IMR-90 (cell line): Measurements from ENCODE around the gene RANBP9. TPM values are rescaled to one million over a fixed set of nuclear protein-coding genes. Genes with fewer than 3 reads are reported as not detected.

Source experiments
- ATAC-seq: fragments of 200-7000 bp; cut with Tn5 transposase; 2 replicates; pipeline ENCODE4 v1.9.1; 2020; ENCODE audit warnings: low read depth, mild to moderate bottlenecking, moderate library complexity
- BruUV-seq: library from RNA; stranded (reverse); fragments of 400-500 nt; replicated peaks from 2 replicates; lab custom pipeline; 2021; lab: Mats Ljungman, UMichigan
- CTCF ChIA-PET: fragments of 300-600 bp; formaldehyde crosslinking; extraction: SDS; loops from one replicate; lab custom pipeline; 2021; ENCODE audit warnings: antibody characterized with exemption; lab: Yijun Ruan, JAX
- POLR2A ChIA-PET: fragments of 300-600 bp; sonication (Branson Sonifier 250); formaldehyde crosslinking; loops from one replicate; lab custom pipeline; 2022; ENCODE audit warnings: antibody characterized with exemption; ENCODE audit not compliant: unreplicated experiment; lab: Charles Lee
- DNase-seq: peaks from one replicate; pipeline ENCODE4 v3.0.0; 2013
- H2AFZ ChIP-seq: replicated peaks from 2 replicates; pipeline ENCODE3; 2013; ENCODE audit warnings: low read length, mild to moderate bottlenecking; ENCODE audit not compliant: poor library complexity
- H2AK5ac ChIP-seq: 2 replicates; pipeline ENCODE4 v1.6.1; 2013; ENCODE audit warnings: low read depth, low read length, inconsistent platforms
- H2AK9ac ChIP-seq: replicated peaks from 2 replicates; pipeline ENCODE3; 2013; ENCODE audit warnings: mild to moderate bottlenecking, low read depth, low read length, moderate library complexity; ENCODE audit not compliant: poor library complexity
- H2BK120ac ChIP-seq: 2 replicates; pipeline ENCODE4 v1.6.1; 2013; ENCODE audit warnings: low read depth, low read length, inconsistent platforms
- H2BK15ac ChIP-seq: 3 replicates; pipeline ENCODE4 v1.6.1; 2013; ENCODE audit warnings: low read depth, low read length, inconsistent platforms
- H2BK20ac ChIP-seq: 2 replicates; pipeline ENCODE4 v1.6.1; 2013; ENCODE audit warnings: low read depth, mild to moderate bottlenecking, inconsistent platforms, low read length, moderate library complexity
- H2BK5ac ChIP-seq: 2 replicates; pipeline ENCODE4 v1.6.1; 2013; ENCODE audit warnings: mild to moderate bottlenecking, low read depth, low read length, inconsistent platforms; ENCODE audit not compliant: poor library complexity, severe bottlenecking
- H3K14ac ChIP-seq: replicated peaks from 2 replicates; pipeline ENCODE4 v1.6.1; 2013; ENCODE audit warnings: low read depth, low read length, inconsistent platforms
- H3K18ac ChIP-seq: 2 replicates; pipeline ENCODE4 v1.6.1; 2013; ENCODE audit warnings: low read depth, low read length, control low read depth
- H3K23ac ChIP-seq: 2 replicates; pipeline ENCODE4 v1.6.1; 2013; ENCODE audit warnings: low read depth, low read length, inconsistent platforms
- H3K27ac ChIP-seq: 2 replicates; pipeline ENCODE4 v1.5.1; 2013; ENCODE audit warnings: mild to moderate bottlenecking, control low read depth, low read length; ENCODE audit not compliant: insufficient read depth
- H3K27me3 ChIP-seq: 2 replicates; pipeline ENCODE4 v1.6.1; 2013; ENCODE audit warnings: low read length; ENCODE audit not compliant: control insufficient read depth, insufficient read depth
- H3K36me3 ChIP-seq: 2 replicates; pipeline ENCODE4 v1.6.1; 2013; ENCODE audit warnings: low read length, mixed read lengths; ENCODE audit not compliant: control insufficient read depth, insufficient read depth
- H3K4ac ChIP-seq: 2 replicates; pipeline ENCODE4 v1.6.1; 2013; ENCODE audit warnings: low read depth, low read length, inconsistent platforms
- H3K4me1 ChIP-seq: 2 replicates; pipeline ENCODE4 v1.6.1; 2013; ENCODE audit warnings: low read length, mixed read lengths; ENCODE audit not compliant: control insufficient read depth, insufficient read depth
- H3K4me2 ChIP-seq: 2 replicates; pipeline ENCODE4 v1.6.1; 2013; ENCODE audit warnings: low read depth, mild to moderate bottlenecking, control low read depth, low read length, moderate library complexity
- H3K4me3 ChIP-seq: 2 replicates; pipeline ENCODE4 v1.5.1; 2013; ENCODE audit warnings: low read depth, mild to moderate bottlenecking, control low read depth, low read length, moderate library complexity; ENCODE audit not compliant: insufficient read depth
- H3K56ac ChIP-seq: 2 replicates; pipeline ENCODE4 v1.6.1; 2013; ENCODE audit warnings: low read length, inconsistent platforms; ENCODE audit not compliant: insufficient read depth; ENCODE audit errors: extremely low read depth
- H3K79me1 ChIP-seq, 2 experiments: 2 replicates each; pipeline ENCODE4 v1.6.1; 2013; ENCODE audit warnings: low read length in 2 of 2, inconsistent platforms in 1 of 2, low read depth in 1 of 2
- H3K9ac ChIP-seq: 2 replicates; pipeline ENCODE4 v1.6.1; 2013; ENCODE audit warnings: low read depth, low read length, control low read depth
- H3K9me1 ChIP-seq: 2 replicates; pipeline ENCODE4 v1.6.1; 2013; ENCODE audit warnings: low read length, inconsistent platforms; ENCODE audit not compliant: insufficient read depth
- H3K9me3 ChIP-seq: 2 replicates; pipeline ENCODE4 v1.6.1; 2013; ENCODE audit warnings: low read length; ENCODE audit not compliant: control insufficient read depth, insufficient read depth
- H4K20me1 ChIP-seq: 2 replicates; pipeline ENCODE4 v1.6.1; 2013; ENCODE audit warnings: low read length, inconsistent platforms; ENCODE audit not compliant: insufficient read depth
- H4K5ac ChIP-seq: 2 replicates; pipeline ENCODE4 v1.6.1; 2013; ENCODE audit warnings: mild to moderate bottlenecking, low read depth, low read length, control low read depth
- H4K8ac ChIP-seq, 2 experiments: 2 replicates each; pipeline ENCODE4 v1.6.1; 2013; ENCODE audit warnings: low read depth in 2 of 2, low read length in 2 of 2, control low read depth in 1 of 2, inconsistent platforms in 1 of 2
- H4K91ac ChIP-seq: 2 replicates; pipeline ENCODE4 v1.6.1; 2013; ENCODE audit warnings: low read depth, low read length, inconsistent platforms; ENCODE audit not compliant: insufficient read depth
- BHLHE40 ChIP-seq: fragments of 150-350 bp; IDR thresholded peaks from 2 replicates; pipeline ENCODE4 v1.6.1; 2016; ENCODE audit warnings: mild to moderate bottlenecking, low read depth, low read length
- CEBPB ChIP-seq: IDR thresholded peaks from 2 replicates; pipeline ENCODE4 v1.6.1; 2012; ENCODE audit warnings: low read depth, low read length, improper control_type of control experiment
- CTCF ChIP-seq: conservative IDR thresholded peaks from 2 replicates; pipeline ENCODE4 v1.5.1; 2012; ENCODE audit warnings: mild to moderate bottlenecking, low read depth, low read length, improper control_type of control experiment
- MXI1 ChIP-seq: IDR thresholded peaks from 2 replicates; pipeline ENCODE4 v1.6.1; 2012; ENCODE audit warnings: low read depth, mild to moderate bottlenecking, low read length, moderate library complexity, borderline replicate concordance
- POLR2A ChIP-seq: IDR thresholded peaks from 2 replicates; pipeline ENCODE4 v1.6.1; 2012; ENCODE audit warnings: mild to moderate bottlenecking, low read depth, low read length
- RCOR1 ChIP-seq: IDR thresholded peaks from 2 replicates; pipeline ENCODE4 v1.6.1; 2012; ENCODE audit warnings: mild to moderate bottlenecking, low read length, improper control_type of control experiment; ENCODE audit not compliant: insufficient replicate concordance
- RFX5 ChIP-seq: IDR thresholded peaks from 2 replicates; pipeline ENCODE4 v1.8.0; 2012; ENCODE audit warnings: low read depth, mild to moderate bottlenecking, low read length, moderate library complexity
- WGBS, 2 experiments: methylation state at CpG; one replicate each; pipeline versions ENCODE4 v1.1.5 to v1.1.7; 2013; ENCODE audit warnings: missing lambda C conversion rate in 2 of 2; ENCODE audit not compliant: insufficient read length in 1 of 2; ENCODE audit errors: extremely low coverage in 2 of 2; 5-methylcytosine and 5-hydroxymethylcytosine counted together
- dilution Hi-C: fragments of 300-500 bp; cut with HindIII; formaldehyde crosslinking; loops from one replicate; pipeline ENCODE4 v1.14.3; 2018; ENCODE audit warnings: low sequenced_read_pairs; ENCODE audit not compliant: unreplicated experiment
- in situ Hi-C: fragments of 300-500 bp; cut with MboI; formaldehyde crosslinking; loops from 3 replicates; pipeline ENCODE4 v1.14.3; 2019; ENCODE audit warnings: low sequenced_read_pairs, inconsistent platforms, mixed read lengths
- intact Hi-C: fragments of 100-400 bp; cut with micrococcal nuclease; formaldehyde crosslinking; loops from 2 replicates; pipeline ENCODE4 v1.10.0; 2022
- polyA plus RNA-seq, 3 experiments: library from polyadenylated mRNA; depleted of rRNA; stranded (reverse); fragments of >200 nt; gene quantifications; 2 replicates each; pipeline ENCODE4 v1.2.3, GENCODE V29; 2012; ENCODE audit warnings: low replicate concordance in 1 of 3
- total RNA-seq: library from RNA; depleted of rRNA; stranded (reverse); fragments of >200 nt; gene quantifications from 2 replicates; pipeline ENCODE4 v1.2.3, GENCODE V29; 2012
- TF ChIP-seq, protein P1 (sequence below): fragments of 150-350 bp; IDR thresholded peaks from 2 replicates; pipeline ENCODE4 v1.6.1; 2017; ENCODE audit warnings: mild to moderate bottlenecking, antibody characterized with exemption, low read length, low read depth

Gene RANBP9
- total and polyA plus RNA-seq, 2 of the 4 experiments (the other 2 are of a cell fraction) = 17.7 to 27.8 TPM

DNA sequence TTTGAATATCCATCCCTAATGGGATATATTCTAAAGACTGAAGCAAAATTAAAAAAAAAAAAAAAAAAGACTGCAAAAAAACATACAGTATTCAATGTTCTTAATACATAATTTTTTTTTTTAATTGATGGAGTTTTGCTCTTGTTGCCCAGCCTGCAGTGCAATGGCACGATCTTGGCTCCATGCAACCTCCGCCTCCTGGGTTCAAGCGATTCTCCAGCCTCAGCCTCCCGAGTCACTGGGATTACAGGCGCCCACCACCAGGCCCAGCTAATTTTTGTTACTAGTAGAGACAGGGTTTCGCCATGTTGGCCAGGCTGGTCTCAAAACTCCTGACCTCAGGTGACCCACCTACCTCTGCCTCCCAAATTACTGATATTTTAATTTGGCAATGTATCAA, 29.3 kb downstream of the RANBP9 start:
- Histone ChIP-seq H2BK120ac (no peak overlapping the region), H3K9me1 (peaks cover 6% of the 10 kb centered on the region; the same call in 1 of the 2 replicates), H3K9ac (no peak overlapping the region), H3K27me3 (no peaks in the 10 kb centered on the region), H2BK20ac (no peak overlapping the region), H2AK9ac (no peak overlapping the region), H2AFZ (no peak overlapping the region), H3K27ac (no peak overlapping the region), H2BK5ac (no peak overlapping the region), H4K5ac (no peak overlapping the region), H3K4ac (no peak overlapping the region), H3K9me3 (no peaks in the 10 kb centered on the region), H3K18ac (no peak overlapping the region), H3K23ac (no peak overlapping the region), H2AK5ac (no peak overlapping the region), H2BK15ac (no peak overlapping the region), H3K36me3 (peaks cover 4% of the 10 kb centered on the region; the same call in 1 of the 2 replicates), H4K91ac (no peak overlapping the region), H3K14ac (no peak overlapping the region), H3K4me2 (no peak overlapping the region), H3K4me3 (no peak overlapping the region), H3K79me1 (peaks cover 23 to 52% of the 10 kb centered on the region in 2 experiments), H3K56ac (no peak overlapping the region), H3K4me1 (no peaks in the 10 kb centered on the region), H4K20me1 (peaks cover 22% of the 10 kb centered on the region), H4K8ac (no peak overlapping the region)
- in situ Hi-C loops = no loop called here
- intact Hi-C loops = no loop called here
- ChIA-PET POLR2A (no interaction called here), CTCF (no interaction called here)
- whole genome bisulfite sequencing, 2 experiments = 100% methylated on average over 2 of the region's 6 CpGs; no CpG with 5 or more reads in 1 of the 2 experiments
- dilution Hi-C loops = no loop called here
- no peak for TF ChIP-seq MXI1
- no peak for TF ChIP-seq BHLHE40
- no peak for TF ChIP-seq RCOR1
- TF ChIP-seq POLR2A = no peak
- no peak for TF ChIP-seq CEBPB
- TF ChIP-seq, protein P1, sequence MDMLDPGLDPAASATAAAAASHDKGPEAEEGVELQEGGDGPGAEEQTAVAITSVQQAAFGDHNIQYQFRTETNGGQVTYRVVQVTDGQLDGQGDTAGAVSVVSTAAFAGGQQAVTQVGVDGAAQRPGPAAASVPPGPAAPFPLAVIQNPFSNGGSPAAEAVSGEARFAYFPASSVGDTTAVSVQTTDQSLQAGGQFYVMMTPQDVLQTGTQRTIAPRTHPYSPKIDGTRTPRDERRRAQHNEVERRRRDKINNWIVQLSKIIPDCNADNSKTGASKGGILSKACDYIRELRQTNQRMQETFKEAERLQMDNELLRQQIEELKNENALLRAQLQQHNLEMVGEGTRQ = no peak
- no peak for TF ChIP-seq RFX5
- TF ChIP-seq CTCF = no peak
- DNase-seq (no peak), ATAC-seq (no peak)
- no TSS peak for BruUV-seq
